Midbrain (tissue), 1 donor: ENCODE results near the gene PRDM15.

Source experiments
- DNase-seq: peaks from one replicate; lab custom pipeline; 2025; lab: John Stamatoyannopoulos, UW

The PRDM15 gene

GRCh38 chr21:41908829-41909228, 29.7 kb upstream of the PRDM15 start:
- no peak for DNase-seq

- no peak for DNase-seq
Observed at GRCh38 chr21:41907496-41908258, 28.5 kb upstream of the PRDM15 start.

GRCh38 chr21:41906770-41907169, 27.6 kb upstream of the PRDM15 start:
- DNase-seq: no peak

- DNase-seq: no peak
Observed at GRCh38 chr21:41903559-41904351, 24.6 kb upstream of the PRDM15 start.

GRCh38 chr21:41902946-41903345, 23.8 kb upstream of the PRDM15 start:
- DNase-seq: no peak

GRCh38 chr21:41901782-41902181, 22.6 kb upstream of the PRDM15 start:
- DNase-seq: no peak

GRCh38 chr21:41901099-41901498, 22.0 kb upstream of the PRDM15 start:
- DNase-seq: no peak

- DNase-seq: no peak
Observed at GRCh38 chr21:41900401-41900800, 21.3 kb upstream of the PRDM15 start.

GRCh38 chr21:41899426-41900202, 20.5 kb upstream of the PRDM15 start:
- no peak for DNase-seq

- DNase-seq: no peak
Observed at GRCh38 chr21:41898998-41899397, 19.9 kb upstream of the PRDM15 start.

- no peak for DNase-seq
Observed at GRCh38 chr21:41897700-41898099, 18.6 kb upstream of the PRDM15 start.

GRCh38 chr21:41897047-41897669, 18.0 kb upstream of the PRDM15 start:
- DNase-seq: no peak

- DNase-seq: no peak
Observed at GRCh38 chr21:41895643-41896493, 16.7 kb upstream of the PRDM15 start.

GRCh38 chr21:41894922-41895557, 15.9 kb upstream of the PRDM15 start:
- DNase-seq: no peak

- DNase-seq: no peak
Observed at GRCh38 chr21:41894511-41894910, 15.4 kb upstream of the PRDM15 start.

GRCh38 chr21:41892726-41893125, 13.6 kb upstream of the PRDM15 start:
- DNase-seq: no peak

GRCh38 chr21:41891132-41891531, 12.0 kb upstream of the PRDM15 start:
- no peak for DNase-seq

- DNase-seq: no peak
Observed at GRCh38 chr21:41890355-41890754, 11.2 kb upstream of the PRDM15 start.

GRCh38 chr21:41888749-41889376, 9.7 kb upstream of the PRDM15 start:
- no peak for DNase-seq

- DNase-seq: no peak
Observed at GRCh38 chr21:41887667-41888066, 8.5 kb upstream of the PRDM15 start.
